HepG2 (cell line): ENCODE data around the gene YTHDF1. TPM values are rescaled to one million over a fixed set of nuclear protein-coding genes. Genes with fewer than 3 reads are reported as not detected.

Source experiments
- CBFB ChIP-seq: sonication (generic); formaldehyde crosslinking; IDR thresholded peaks from 2 replicates; pipeline ENCODE4 v1.4.0; 2020; ENCODE audit warnings: missing genetic modification reagents
- DNMT1 ChIP-seq: sonication (generic); formaldehyde crosslinking; IDR thresholded peaks from 2 replicates; pipeline ENCODE4 v1.5.1; 2020; ENCODE audit warnings: mild to moderate bottlenecking, missing genetic modification reagents
- EEA1 ChIP-seq: sonication (generic); formaldehyde crosslinking; IDR thresholded peaks from 2 replicates; pipeline ENCODE4 v1.5.1; 2020; ENCODE audit warnings: mild to moderate bottlenecking, missing genetic modification reagents, borderline replicate concordance
- JARID2 ChIP-seq: sonication (generic); formaldehyde crosslinking; IDR thresholded peaks from 2 replicates; pipeline ENCODE4 v1.8.1; 2023; ENCODE audit warnings: missing genetic modification reagents, inconsistent platforms; ENCODE audit not compliant: insufficient replicate concordance
- KMT2A ChIP-seq: sonication (generic); formaldehyde crosslinking; IDR thresholded peaks from 2 replicates; pipeline ENCODE4 v1.4.0; 2020; ENCODE audit warnings: missing genetic modification reagents
- MAFG ChIP-seq: sonication (generic); formaldehyde crosslinking; IDR thresholded peaks from 2 replicates; pipeline ENCODE4 v1.5.1; 2020; ENCODE audit warnings: mild to moderate bottlenecking, missing genetic modification reagents
- MED13 ChIP-seq: sonication (generic); formaldehyde crosslinking; IDR thresholded peaks from 2 replicates; pipeline ENCODE4 v1.5.0; 2020; ENCODE audit warnings: missing genetic modification reagents
- MLXIP ChIP-seq: sonication (generic); formaldehyde crosslinking; IDR thresholded peaks from 2 replicates; pipeline ENCODE4 v1.9.0; 2021; ENCODE audit warnings: missing genetic modification reagents, borderline replicate concordance
- MTF2 ChIP-seq: sonication (generic); formaldehyde crosslinking; IDR thresholded peaks from 2 replicates; pipeline ENCODE4 v1.5.0; 2020; ENCODE audit warnings: missing genetic modification reagents, borderline replicate concordance
- MXD4 ChIP-seq: IDR thresholded peaks from 2 replicates; pipeline ENCODE4 v1.6.1; 2016; ENCODE audit warnings: mild to moderate bottlenecking, missing biosample characterization, missing genetic modification reagents
- PAWR ChIP-seq: sonication (generic); formaldehyde crosslinking; IDR thresholded peaks from 2 replicates; pipeline ENCODE4 v1.4.0; 2020; ENCODE audit warnings: missing genetic modification reagents, mild to moderate bottlenecking, borderline replicate concordance
- RFX3 ChIP-seq: IDR thresholded peaks from 2 replicates; pipeline ENCODE4 v1.6.1; 2016; ENCODE audit warnings: missing biosample characterization, missing genetic modification reagents
- SALL1 ChIP-seq: sonication (generic); formaldehyde crosslinking; IDR thresholded peaks from 2 replicates; pipeline ENCODE4 v1.8.0; 2022; ENCODE audit warnings: mild to moderate bottlenecking, missing genetic modification reagents
- TCF7L2 ChIP-seq: IDR thresholded peaks from 2 replicates; pipeline ENCODE4 v1.6.1; 2011; ENCODE audit warnings: mild to moderate bottlenecking, low read depth, low read length, moderate library complexity
- ZBTB38 ChIP-seq: sonication (generic); formaldehyde crosslinking; IDR thresholded peaks from 2 replicates; pipeline ENCODE4 v1.5.1; 2020; ENCODE audit warnings: mild to moderate bottlenecking, missing genetic modification reagents
- ZNF160 ChIP-seq: sonication (generic); formaldehyde crosslinking; IDR thresholded peaks from 2 replicates; pipeline ENCODE4 v1.8.0; 2022; ENCODE audit warnings: mild to moderate bottlenecking, inconsistent platforms, missing genetic modification reagents
- ZNF224 ChIP-seq: sonication (generic); formaldehyde crosslinking; IDR thresholded peaks from 2 replicates; pipeline ENCODE4 v1.5.0; 2020; ENCODE audit warnings: mild to moderate bottlenecking, missing genetic modification reagents
- ZNF235 ChIP-seq: sonication (generic); formaldehyde crosslinking; IDR thresholded peaks from 2 replicates; pipeline ENCODE4 v1.8.1; 2023; ENCODE audit warnings: mild to moderate bottlenecking, missing genetic modification reagents, borderline replicate concordance
- ZNF251 ChIP-seq: sonication (generic); formaldehyde crosslinking; IDR thresholded peaks from 2 replicates; pipeline ENCODE4 v1.9.0; 2021; ENCODE audit warnings: mild to moderate bottlenecking, missing genetic modification reagents
- ZNF343 ChIP-seq: sonication (generic); formaldehyde crosslinking; IDR thresholded peaks from 2 replicates; pipeline ENCODE4 v1.4.0; 2020; ENCODE audit warnings: mild to moderate bottlenecking, missing genetic modification reagents
- ZNF350 ChIP-seq: sonication (generic); formaldehyde crosslinking; IDR thresholded peaks from 2 replicates; pipeline ENCODE4 v1.4.0; 2020; ENCODE audit warnings: mild to moderate bottlenecking, low read depth, missing genetic modification reagents, borderline replicate concordance
- ZNF572 ChIP-seq: sonication (generic); formaldehyde crosslinking; IDR thresholded peaks from 2 replicates; pipeline ENCODE4 v1.5.1; 2020; ENCODE audit warnings: mild to moderate bottlenecking, missing genetic modification reagents
- polyA plus RNA-seq, 8 experiments: library from polyadenylated mRNA; depleted of rRNA in 3 of 8; stranded (reverse) in 7 of 8; unstranded in 1 of 8; fragments of >200 nt; fragmentation: Illumina TruSeq in 4 of 8; extraction: Trizol in 4 of 8; gene quantifications; 2 replicates each; pipeline versions ENCODE4 v1.2.1 to v1.2.3, GENCODE V29; 2011 to 2016; ENCODE audit warnings: low read depth in 4 of 8, missing spikeins in 1 of 8, mixed read lengths in 1 of 8; ENCODE audit not compliant: insufficient read depth in 1 of 8
- total RNA-seq, 5 experiments: library from RNA; depleted of rRNA; stranded (reverse); fragments of >200 nt; fragmentation: Illumina TruSeq; extraction: Trizol; gene quantifications; 2 replicates each; pipeline ENCODE4 v1.2.3, GENCODE V29; 2016; ENCODE audit warnings: low read depth in 1 of 5
- TF ChIP-seq, protein P1 (sequence below): sonication (generic); formaldehyde crosslinking; IDR thresholded peaks from 2 replicates; pipeline ENCODE4 v1.4.0; 2020; ENCODE audit warnings: mild to moderate bottlenecking, missing genetic modification reagents

The YTHDF1 gene
- total and polyA plus RNA-seq, 2 of the 13 experiments (the other 11 are each of a cell fraction or from before 2014, with no cell fraction given): 34.5 to 37.7 TPM

GRCh38 chr20:63260521-63260920 lies 44.6 kb upstream of the YTHDF1 start (continued):
- no peak for TF ChIP-seq JARID2 (CRISPR knock-in tag)
- no peak for TF ChIP-seq MAFG (CRISPR knock-in tag)
- TF ChIP-seq MLXIP: no peak
- no peak for TF ChIP-seq SALL1 (CRISPR knock-in tag)
- no peak for TF ChIP-seq ZNF350 (CRISPR knock-in tag)
- no peak for TF ChIP-seq MXD4
- no peak for TF ChIP-seq TCF7L2
- 0 out of 2 replicates have a peak, but pooled peaks have one; percentile 26 for TF ChIP-seq ZNF251 (CRISPR knock-in tag)
- peak; percentile 71 for TF ChIP-seq DNMT1
- TF ChIP-seq ZBTB38: no peak
- TF ChIP-seq RFX3 (CRISPR knock-in tag): no peak
- no peak for TF ChIP-seq ZNF224
- peak; percentile 72; the same call in 1 of the 2 replicates for TF ChIP-seq EEA1
- TF ChIP-seq MED13 (CRISPR knock-in tag): no peak
- TF ChIP-seq, protein P1, sequence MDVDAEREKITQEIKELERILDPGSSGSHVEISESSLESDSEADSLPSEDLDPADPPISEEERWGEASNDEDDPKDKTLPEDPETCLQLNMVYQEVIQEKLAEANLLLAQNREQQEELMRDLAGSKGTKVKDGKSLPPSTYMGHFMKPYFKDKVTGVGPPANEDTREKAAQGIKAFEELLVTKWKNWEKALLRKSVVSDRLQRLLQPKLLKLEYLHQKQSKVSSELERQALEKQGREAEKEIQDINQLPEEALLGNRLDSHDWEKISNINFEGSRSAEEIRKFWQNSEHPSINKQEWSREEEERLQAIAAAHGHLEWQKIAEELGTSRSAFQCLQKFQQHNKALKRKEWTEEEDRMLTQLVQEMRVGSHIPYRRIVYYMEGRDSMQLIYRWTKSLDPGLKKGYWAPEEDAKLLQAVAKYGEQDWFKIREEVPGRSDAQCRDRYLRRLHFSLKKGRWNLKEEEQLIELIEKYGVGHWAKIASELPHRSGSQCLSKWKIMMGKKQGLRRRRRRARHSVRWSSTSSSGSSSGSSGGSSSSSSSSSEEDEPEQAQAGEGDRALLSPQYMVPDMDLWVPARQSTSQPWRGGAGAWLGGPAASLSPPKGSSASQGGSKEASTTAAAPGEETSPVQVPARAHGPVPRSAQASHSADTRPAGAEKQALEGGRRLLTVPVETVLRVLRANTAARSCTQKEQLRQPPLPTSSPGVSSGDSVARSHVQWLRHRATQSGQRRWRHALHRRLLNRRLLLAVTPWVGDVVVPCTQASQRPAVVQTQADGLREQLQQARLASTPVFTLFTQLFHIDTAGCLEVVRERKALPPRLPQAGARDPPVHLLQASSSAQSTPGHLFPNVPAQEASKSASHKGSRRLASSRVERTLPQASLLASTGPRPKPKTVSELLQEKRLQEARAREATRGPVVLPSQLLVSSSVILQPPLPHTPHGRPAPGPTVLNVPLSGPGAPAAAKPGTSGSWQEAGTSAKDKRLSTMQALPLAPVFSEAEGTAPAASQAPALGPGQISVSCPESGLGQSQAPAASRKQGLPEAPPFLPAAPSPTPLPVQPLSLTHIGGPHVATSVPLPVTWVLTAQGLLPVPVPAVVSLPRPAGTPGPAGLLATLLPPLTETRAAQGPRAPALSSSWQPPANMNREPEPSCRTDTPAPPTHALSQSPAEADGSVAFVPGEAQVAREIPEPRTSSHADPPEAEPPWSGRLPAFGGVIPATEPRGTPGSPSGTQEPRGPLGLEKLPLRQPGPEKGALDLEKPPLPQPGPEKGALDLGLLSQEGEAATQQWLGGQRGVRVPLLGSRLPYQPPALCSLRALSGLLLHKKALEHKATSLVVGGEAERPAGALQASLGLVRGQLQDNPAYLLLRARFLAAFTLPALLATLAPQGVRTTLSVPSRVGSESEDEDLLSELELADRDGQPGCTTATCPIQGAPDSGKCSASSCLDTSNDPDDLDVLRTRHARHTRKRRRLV: no peak
- no peak for TF ChIP-seq ZNF235 (CRISPR knock-in tag)
- TF ChIP-seq KMT2A (CRISPR knock-in tag): no peak
- TF ChIP-seq ZNF160 (CRISPR knock-in tag): no peak
- no peak for TF ChIP-seq CBFB (CRISPR knock-in tag)
- peak; percentile 4; the same call in 1 of the 2 replicates for TF ChIP-seq MTF2 (CRISPR knock-in tag)
- TF ChIP-seq PAWR (CRISPR knock-in tag): 0 out of 2 replicates have a peak, but pooled peaks have one; percentile 31
- peak; percentile 80; the same call in 1 of the 2 replicates for TF ChIP-seq ZNF572 (CRISPR knock-in tag)
- TF ChIP-seq ZNF343 (CRISPR knock-in tag): no peak
